SJCRH30 (cell line): Measurements from ENCODE around the gene PIEZO2. TPM values are rescaled to one million over a fixed set of nuclear protein-coding genes. Genes with fewer than 3 reads are reported as not detected.
A peak's percentile ranks its signal among the peaks of the same experiment; 100 is the strongest.

Experiments
- DNase-seq, 2 experiments: peaks; one replicate each; pipeline ENCODE4 v3.0.0-alpha.2; 2015 to 2020
- H3K27ac ChIP-seq: fragments of 250-450 bp; sonication (Bioruptor Pico); 2 replicates; pipeline ENCODE4 v1.5.1; 2020; ENCODE audit warnings: mild to moderate bottlenecking, moderate library complexity
- H3K27me3 ChIP-seq: fragments of 250-450 bp; sonication (Bioruptor Pico); 2 replicates; pipeline ENCODE4 v1.5.1; 2020; ENCODE audit warnings: mild to moderate bottlenecking, moderate library complexity
- H3K36me3 ChIP-seq: fragments of 250-450 bp; sonication (Bioruptor Pico); 2 replicates; pipeline ENCODE4 v1.5.1; 2020; ENCODE audit warnings: mild to moderate bottlenecking, moderate library complexity
- H3K4me1 ChIP-seq: fragments of 250-450 bp; sonication (Bioruptor Pico); 2 replicates; pipeline ENCODE4 v1.5.1; 2020; ENCODE audit warnings: mild to moderate bottlenecking, moderate library complexity
- H3K4me3 ChIP-seq: fragments of 250-450 bp; sonication (Bioruptor Pico); 2 replicates; pipeline ENCODE4 v1.5.1; 2020; ENCODE audit warnings: mild to moderate bottlenecking, moderate library complexity
- H3K9me3 ChIP-seq: fragments of 250-450 bp; sonication (Bioruptor Pico); replicated peaks from 2 replicates; pipeline ENCODE4 v1.5.1; 2020; ENCODE audit warnings: mild to moderate bottlenecking, moderate library complexity
- total RNA-seq: library from RNA; depleted of rRNA; stranded (reverse); fragments of >200 nt; shearing (Covaris generic); gene quantifications from 2 replicates; pipeline ENCODE4 v1.2.3, GENCODE V29; 2014

The PIEZO2 gene
- total RNA-seq, 1 experiment from 2014 or later, result 0.32 TPM

GRCh38 chr18:10839421-10839820 lies 309.9 kb downstream of the PIEZO2 start:
- DNase-seq, result no peak
- Histone ChIP-seq H3K27me3 (no peaks in the 10 kb centered on the region), H3K4me1 (no peaks in the 10 kb centered on the region), H3K9me3 (no peaks in the 10 kb centered on the region), H3K27ac (no peak overlapping the region), H3K4me3 (no peak overlapping the region), H3K36me3 (no peaks in the 10 kb centered on the region)

GRCh38 chr18:10838553-10838952 lies 310.8 kb downstream of the PIEZO2 start:
- Histone ChIP-seq H3K9me3 (no peaks in the 10 kb centered on the region), H3K27ac (no peak overlapping the region), H3K4me1 (no peaks in the 10 kb centered on the region), H3K36me3 (no peaks in the 10 kb centered on the region), H3K27me3 (no peaks in the 10 kb centered on the region), H3K4me3 (no peak overlapping the region)
- no peak for DNase-seq

DNA sequence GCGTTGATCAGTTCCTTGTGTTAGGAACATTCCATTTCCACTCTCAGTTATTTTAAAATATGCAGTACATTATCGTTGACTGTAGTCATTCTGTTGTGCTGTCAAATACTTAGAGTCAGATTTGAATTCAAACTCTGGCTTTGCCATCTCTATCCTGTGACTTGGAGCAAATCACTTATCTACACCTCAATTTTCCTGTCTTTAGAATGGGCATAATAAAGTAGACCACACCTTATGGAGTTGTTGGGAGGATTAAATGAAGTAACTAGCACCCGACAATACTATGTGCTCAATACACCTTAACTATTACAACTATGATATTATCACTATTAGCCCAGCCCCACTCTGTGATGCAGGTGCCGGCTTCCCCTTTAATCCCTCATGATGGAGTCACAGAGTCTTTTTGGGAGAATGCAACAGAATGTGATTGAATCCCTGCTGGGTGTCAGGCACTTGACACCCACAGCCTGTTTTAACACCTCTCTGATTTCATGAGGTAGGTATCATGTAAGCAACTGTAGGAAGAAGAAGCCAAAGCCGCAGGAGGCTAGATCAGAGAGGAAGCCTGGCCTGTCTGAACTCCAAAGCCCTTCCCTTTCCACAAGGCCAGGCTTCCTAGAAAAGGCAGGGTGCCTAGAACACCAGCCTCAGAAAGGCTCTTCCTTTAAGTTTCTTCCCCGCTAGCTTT lies 315.1 kb downstream of the PIEZO2 start:
- no peak overlapping the region for H3K27ac ChIP-seq
- H3K4me3 ChIP-seq, result no peak overlapping the region
- no peaks in the 10 kb centered on the region for H3K9me3 ChIP-seq
- H3K27me3 ChIP-seq, result no peaks in the 10 kb centered on the region
- H3K36me3 ChIP-seq, result no peaks in the 10 kb centered on the region
- H3K4me1 ChIP-seq, result no peaks in the 10 kb centered on the region
- no peak for DNase-seq

DNA sequence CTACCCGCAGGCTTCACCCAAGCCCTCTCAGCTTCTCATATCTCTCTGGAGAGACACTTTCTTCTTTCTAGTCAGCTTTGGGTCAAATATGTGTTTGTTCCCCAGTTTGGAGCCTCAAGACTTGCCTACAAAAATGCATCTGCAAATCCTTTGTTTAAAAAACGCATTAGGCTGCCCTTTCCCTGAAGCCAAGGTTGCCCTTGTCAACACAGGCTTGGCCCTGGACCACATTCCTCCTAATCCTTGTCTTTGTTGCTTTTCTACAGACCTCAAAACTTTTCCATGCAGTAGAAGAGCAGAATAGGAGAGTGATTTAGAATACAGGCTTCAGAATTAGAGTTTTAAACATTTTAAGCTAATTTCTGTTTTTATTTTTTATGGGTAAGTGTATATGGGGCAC lies 315.7 kb downstream of the PIEZO2 start:
- H3K27me3 ChIP-seq, result no peaks in the 10 kb centered on the region
- H3K36me3 ChIP-seq, result no peaks in the 10 kb centered on the region
- H3K4me3 ChIP-seq, result no peak overlapping the region
- H3K4me1 ChIP-seq, result no peaks in the 10 kb centered on the region
- no peak overlapping the region for H3K27ac ChIP-seq
- DNase-seq, result no peak
- no peaks in the 10 kb centered on the region for H3K9me3 ChIP-seq

DNA sequence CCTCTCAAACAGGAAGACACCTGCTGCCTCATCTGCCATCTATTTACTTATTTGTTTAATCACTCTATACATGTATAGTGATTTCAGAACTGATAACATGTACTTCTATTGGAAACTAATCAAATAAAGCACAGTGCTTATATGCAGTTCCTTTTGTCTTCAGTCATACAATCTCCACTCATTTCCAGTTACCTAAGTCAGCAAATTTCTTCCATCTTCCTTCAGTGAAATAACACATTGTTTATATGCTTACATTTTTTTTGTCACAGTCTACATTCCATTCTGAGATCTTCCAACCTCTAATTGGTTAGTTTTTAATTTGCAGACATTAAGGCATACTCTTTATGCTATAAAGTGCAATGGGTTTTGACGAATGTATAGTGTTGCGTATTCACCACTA lies 323.0 kb downstream of the PIEZO2 start:
- H3K36me3 ChIP-seq, result no peaks in the 10 kb centered on the region
- no peaks in the 10 kb centered on the region for H3K4me1 ChIP-seq
- no peak overlapping the region for H3K27ac ChIP-seq
- H3K9me3 ChIP-seq, result no peaks in the 10 kb centered on the region
- no peak for DNase-seq
- H3K27me3 ChIP-seq, result no peaks in the 10 kb centered on the region
- H3K4me3 ChIP-seq, result no peak overlapping the region

- Histone ChIP-seq H3K36me3 (no peaks in the 10 kb centered on the region), H3K27me3 (no peaks in the 10 kb centered on the region), H3K9me3 (no peaks in the 10 kb centered on the region), H3K27ac (no peak overlapping the region), H3K4me1 (no peaks in the 10 kb centered on the region), H3K4me3 (no peak overlapping the region)
- no peak for DNase-seq
These were observed 326.9 kb downstream of the PIEZO2 start for GRCh38 chr18:10822456-10822855.

GRCh38 chr18:10820681-10821080 lies 328.7 kb downstream of the PIEZO2 start:
- H3K36me3 ChIP-seq, result no peaks in the 10 kb centered on the region
- DNase-seq, result no peak
- H3K9me3 ChIP-seq, result no peaks in the 10 kb centered on the region
- H3K27me3 ChIP-seq, result no peaks in the 10 kb centered on the region
- H3K4me1 ChIP-seq, result no peaks in the 10 kb centered on the region
- H3K4me3 ChIP-seq, result no peak overlapping the region
- H3K27ac ChIP-seq, result no peak overlapping the region

DNA sequence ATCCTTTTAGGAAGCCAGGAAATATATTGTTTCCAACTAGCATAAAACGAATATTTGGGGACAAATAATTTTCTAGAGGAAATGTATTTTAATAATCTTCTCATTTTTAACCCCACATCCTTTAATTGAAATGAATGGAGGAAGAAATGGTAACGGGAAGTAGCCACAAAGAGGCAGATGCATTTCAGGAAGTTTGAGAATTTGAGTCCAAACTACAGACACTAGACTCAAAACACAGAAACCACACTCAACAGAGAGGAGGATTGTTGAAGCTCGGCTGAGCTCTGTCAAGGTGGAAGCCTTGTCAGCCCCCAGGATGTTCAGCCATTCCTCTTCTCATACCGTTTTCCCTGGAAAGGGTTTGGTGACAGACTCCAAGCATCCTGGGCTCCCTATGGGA lies 335.0 kb downstream of the PIEZO2 start:
- no peak overlapping the region for H3K4me3 ChIP-seq
- no peak for DNase-seq
- no peaks in the 10 kb centered on the region for H3K4me1 ChIP-seq
- no peaks in the 10 kb centered on the region for H3K9me3 ChIP-seq
- no peaks in the 10 kb centered on the region for H3K27me3 ChIP-seq
- no peaks in the 10 kb centered on the region for H3K36me3 ChIP-seq
- no peak overlapping the region for H3K27ac ChIP-seq

DNA sequence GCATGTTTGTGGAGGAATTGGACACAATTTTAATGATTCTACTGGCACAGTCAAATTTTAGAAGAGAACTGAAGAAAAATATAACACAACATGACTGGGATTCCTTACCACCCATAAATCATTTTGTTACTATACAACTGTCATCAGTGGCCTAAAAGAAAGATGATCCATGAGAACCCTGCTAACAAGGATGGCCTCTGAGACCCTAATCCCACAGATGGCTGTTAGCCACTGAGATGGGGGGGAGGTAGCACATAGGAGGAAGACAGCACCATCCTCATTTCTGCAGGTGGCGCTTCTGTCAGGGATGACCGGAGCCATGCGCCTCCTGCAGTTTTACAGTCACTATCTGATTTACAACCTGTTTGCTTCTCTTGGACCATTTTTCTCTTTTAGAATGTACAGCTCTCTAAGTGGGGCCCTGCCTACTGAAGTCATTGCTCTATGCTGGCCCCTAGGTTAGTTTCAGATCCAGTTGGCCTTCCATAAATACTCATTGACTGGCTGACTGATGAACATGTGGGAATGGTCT lies 343.7 kb downstream of the PIEZO2 start:
- no peak overlapping the region for H3K27ac ChIP-seq
- no peaks in the 10 kb centered on the region for H3K27me3 ChIP-seq
- no peak for DNase-seq
- H3K36me3 ChIP-seq, result no peaks in the 10 kb centered on the region
- H3K4me3 ChIP-seq, result no peak overlapping the region
- no peaks in the 10 kb centered on the region; the same call in 1 of the 2 replicates for H3K4me1 ChIP-seq
- no peaks in the 10 kb centered on the region for H3K9me3 ChIP-seq

DNA sequence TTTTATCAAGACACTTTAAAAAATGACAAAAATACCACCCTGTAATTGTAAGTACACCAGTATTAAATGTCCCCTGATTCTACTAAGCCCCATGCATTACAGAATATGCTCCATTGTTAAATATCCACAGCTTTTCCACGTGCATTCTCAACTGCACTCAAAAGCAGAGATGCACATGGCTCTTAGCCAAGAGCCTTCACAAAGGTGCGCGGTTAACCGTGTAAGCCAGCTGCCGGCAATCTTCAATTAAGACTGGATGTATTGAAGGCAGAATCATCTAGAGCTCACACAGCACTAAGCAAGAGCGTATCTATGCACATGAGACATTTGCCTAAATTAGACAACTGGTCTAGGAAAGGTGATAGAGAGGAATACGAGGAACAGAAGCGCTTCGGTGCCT lies 345.2 kb downstream of the PIEZO2 start:
- Histone ChIP-seq H3K27me3 (no peaks in the 10 kb centered on the region), H3K27ac (no peak overlapping the region; the same call in 1 of the 2 replicates), H3K9me3 (no peaks in the 10 kb centered on the region), H3K4me3 (no peak overlapping the region), H3K4me1 (no peaks in the 10 kb centered on the region; the same call in 1 of the 2 replicates), H3K36me3 (no peaks in the 10 kb centered on the region)
- DNase-seq, result peak; percentile 50 to 69

GRCh38 chr18:10798727-10799550 lies 350.4 kb downstream of the PIEZO2 start:
- Histone ChIP-seq H3K27me3 (no peaks in the 10 kb centered on the region), H3K4me1 (no peaks in the 10 kb centered on the region), H3K27ac (no peak overlapping the region), H3K4me3 (no peak overlapping the region), H3K36me3 (no peaks in the 10 kb centered on the region), H3K9me3 (no peaks in the 10 kb centered on the region)
- DNase-seq, result no peak

GRCh38 chr18:10797896-10798295 lies 351.5 kb downstream of the PIEZO2 start:
- Histone ChIP-seq H3K27me3 (no peaks in the 10 kb centered on the region), H3K4me3 (no peak overlapping the region), H3K27ac (no peak overlapping the region), H3K9me3 (no peaks in the 10 kb centered on the region), H3K36me3 (no peaks in the 10 kb centered on the region), H3K4me1 (no peaks in the 10 kb centered on the region)
- no peak for DNase-seq

DNA sequence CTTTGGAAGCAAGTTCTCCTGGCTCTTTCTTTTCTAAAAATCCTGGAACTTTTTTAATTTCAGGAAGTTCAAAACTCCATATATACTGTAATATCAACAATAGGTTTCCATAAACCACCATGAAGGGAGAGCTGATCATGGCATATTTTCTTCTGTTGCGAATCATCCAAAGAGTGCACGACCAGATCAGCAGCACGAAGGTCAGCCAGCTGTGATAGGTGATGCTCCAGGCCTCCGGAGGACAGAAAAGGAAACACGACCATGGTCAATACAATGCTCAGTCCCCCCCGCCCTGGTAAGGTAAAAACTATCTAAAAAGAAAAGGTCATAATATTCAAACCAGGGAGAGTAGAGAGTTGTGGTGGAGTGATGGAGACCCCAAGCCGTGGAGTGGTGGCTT lies 354.6 kb downstream of the PIEZO2 start:
- Histone ChIP-seq H3K27ac (no peak overlapping the region), H3K36me3 (no peaks in the 10 kb centered on the region), H3K27me3 (no peaks in the 10 kb centered on the region), H3K9me3 (no peaks in the 10 kb centered on the region), H3K4me1 (no peaks in the 10 kb centered on the region), H3K4me3 (no peak overlapping the region)
- no peak for DNase-seq

GRCh38 chr18:10793730-10794370 lies 355.5 kb downstream of the PIEZO2 start:
- H3K4me1 ChIP-seq, result no peaks in the 10 kb centered on the region
- no peaks in the 10 kb centered on the region for H3K9me3 ChIP-seq
- no peaks in the 10 kb centered on the region for H3K36me3 ChIP-seq
- no peak for DNase-seq
- H3K4me3 ChIP-seq, result no peak overlapping the region
- H3K27ac ChIP-seq, result no peak overlapping the region
- H3K27me3 ChIP-seq, result no peaks in the 10 kb centered on the region

DNA sequence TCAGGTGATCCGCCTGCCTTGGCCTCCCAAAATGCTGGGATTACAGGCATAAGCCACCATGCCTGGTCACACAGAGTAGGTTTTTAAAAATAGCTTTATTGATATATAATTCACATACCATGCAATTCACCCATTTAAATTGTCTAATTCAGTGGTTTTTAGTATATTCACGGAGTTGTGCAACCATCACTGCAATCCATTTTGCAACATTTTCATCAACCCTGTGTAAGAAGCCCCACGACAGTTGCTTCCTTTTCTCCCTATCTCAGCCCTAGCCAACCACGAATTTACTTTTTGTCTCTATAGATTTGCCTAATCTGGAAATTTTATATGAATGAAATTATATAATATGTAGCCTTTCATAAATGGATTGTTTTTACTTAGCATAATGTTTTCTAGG lies 357.2 kb downstream of the PIEZO2 start:
- no peaks in the 10 kb centered on the region for H3K27me3 ChIP-seq
- DNase-seq, result no peak
- no peak overlapping the region for H3K4me3 ChIP-seq
- H3K4me1 ChIP-seq, result no peaks in the 10 kb centered on the region
- no peak overlapping the region for H3K27ac ChIP-seq
- no peaks in the 10 kb centered on the region for H3K36me3 ChIP-seq
- H3K9me3 ChIP-seq, result no peaks in the 10 kb centered on the region
